ENCODE data around the gene L2HGDH. TPM values are rescaled to one million over a fixed set of nuclear protein-coding genes. Genes with fewer than 3 reads are reported as not detected.
"Not testable (repeated sequence)": the region's sequence is repeated elsewhere in the genome, so short reads cannot be mapped to it uniquely, and the experiment has no call there.

L2HGDH gene
- total RNA-seq, 1 experiment from 2014 or later: 25.0 TPM

DNA sequence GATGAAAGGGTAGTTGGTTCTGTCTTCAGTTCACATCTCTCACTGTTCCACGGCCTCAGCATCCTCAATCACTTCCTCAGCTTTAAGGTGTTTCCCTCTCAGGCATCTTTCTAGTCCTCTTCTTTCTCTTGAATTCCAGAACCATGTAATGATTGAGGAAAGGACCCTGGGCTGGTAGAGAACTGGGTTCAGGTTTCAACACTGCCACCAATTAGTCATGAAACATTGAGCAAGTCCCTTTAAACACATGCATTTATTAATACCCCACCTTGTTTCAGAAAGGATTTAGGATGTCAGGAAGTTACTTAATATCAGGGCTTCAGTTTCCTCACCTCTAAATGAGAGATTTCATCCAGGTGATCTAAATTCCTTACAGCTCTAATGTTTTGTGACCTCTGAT lies 7.3 kb upstream of the L2HGDH start:
- CTCF ChIA-PET: no interaction called here
- Histone ChIP-seq H3K27me3 (replicated peaks; ENCODE audit: control insufficient read depth, insufficient read depth, low read length) (no peaks in the 10 kb centered on the region), H3K9me3 (no peaks in the 10 kb centered on the region), H3K4me3 (ENCODE audit: low read depth, low read length) (no peak overlapping the region), H3K4me1 (no peaks in the 10 kb centered on the region; the same call in 1 of the 2 replicates), H3K36me3 (ENCODE audit: control insufficient read depth, insufficient read depth, low read length) (no peaks in the 10 kb centered on the region)
- no TSS peak for BruUV-seq (replicated peaks)
- intact Hi-C loops (cut with micrococcal nuclease; ENCODE audit: unreplicated experiment): no loop called here
- H3K4me1 Mint-ChIP-seq (ENCODE audit: low read depth, unreplicated experiment): no peaks in the 10 kb centered on the region
- no peaks in the 10 kb centered on the region for H3K27me3 Mint-ChIP-seq (ENCODE audit: insufficient read depth, unreplicated experiment)
- peaks cover 11% of the 10 kb centered on the region for H3K36me3 Mint-ChIP-seq (ENCODE audit: insufficient read depth, unreplicated experiment)
- POLR2A ChIA-PET: no interaction called here
- H3K27ac Mint-ChIP-seq (ENCODE audit: unreplicated experiment): peak overlapping the region; percentile 2
- no peak overlapping the region for H3K4me3 Mint-ChIP-seq (ENCODE audit: unreplicated experiment)
- TF ChIP-seq, protein P1, sequence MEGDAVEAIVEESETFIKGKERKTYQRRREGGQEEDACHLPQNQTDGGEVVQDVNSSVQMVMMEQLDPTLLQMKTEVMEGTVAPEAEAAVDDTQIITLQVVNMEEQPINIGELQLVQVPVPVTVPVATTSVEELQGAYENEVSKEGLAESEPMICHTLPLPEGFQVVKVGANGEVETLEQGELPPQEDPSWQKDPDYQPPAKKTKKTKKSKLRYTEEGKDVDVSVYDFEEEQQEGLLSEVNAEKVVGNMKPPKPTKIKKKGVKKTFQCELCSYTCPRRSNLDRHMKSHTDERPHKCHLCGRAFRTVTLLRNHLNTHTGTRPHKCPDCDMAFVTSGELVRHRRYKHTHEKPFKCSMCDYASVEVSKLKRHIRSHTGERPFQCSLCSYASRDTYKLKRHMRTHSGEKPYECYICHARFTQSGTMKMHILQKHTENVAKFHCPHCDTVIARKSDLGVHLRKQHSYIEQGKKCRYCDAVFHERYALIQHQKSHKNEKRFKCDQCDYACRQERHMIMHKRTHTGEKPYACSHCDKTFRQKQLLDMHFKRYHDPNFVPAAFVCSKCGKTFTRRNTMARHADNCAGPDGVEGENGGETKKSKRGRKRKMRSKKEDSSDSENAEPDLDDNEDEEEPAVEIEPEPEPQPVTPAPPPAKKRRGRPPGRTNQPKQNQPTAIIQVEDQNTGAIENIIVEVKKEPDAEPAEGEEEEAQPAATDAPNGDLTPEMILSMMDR (IDR thresholded peaks at IDR 0.05; ENCODE audit: insufficient read depth in 1 of 2, low read depth in 1 of 2, low read length in 1 of 2, severe bottlenecking in 1 of 2, unreplicated experiment in 1 of 2): no peak
- DNase-seq: no peak
- H3K9me3 Mint-ChIP-seq (ENCODE audit: unreplicated experiment): no peaks in the 10 kb centered on the region

DNA sequence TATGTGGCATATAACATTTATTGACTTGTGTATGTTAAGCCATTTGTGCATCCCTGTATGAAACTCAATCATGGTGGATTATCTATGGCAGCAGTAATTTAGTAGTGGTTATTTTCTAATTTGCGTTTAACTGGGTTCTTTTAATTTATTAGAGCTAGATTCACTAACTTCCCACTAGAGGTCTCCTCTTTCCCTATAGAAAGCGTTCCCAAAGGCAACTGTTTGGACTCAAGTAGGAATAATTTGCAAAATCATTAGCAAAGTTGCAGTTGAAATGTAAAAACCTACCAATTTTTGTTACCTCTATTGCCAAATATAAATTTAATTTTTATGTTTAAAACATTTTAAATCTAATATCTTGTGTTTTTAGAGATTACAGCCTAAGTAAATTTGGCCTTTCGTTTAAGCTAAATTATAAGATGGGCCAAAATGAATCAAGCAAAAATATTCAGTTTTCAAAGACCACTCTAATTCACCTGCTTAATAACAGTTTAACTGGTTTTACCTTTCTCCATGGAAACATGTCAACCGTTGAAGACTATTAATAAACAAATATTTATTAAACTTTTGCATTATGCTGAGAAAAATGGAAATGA lies 6.1 kb upstream of the L2HGDH start:
- Histone ChIP-seq H3K27me3 (replicated peaks; ENCODE audit: control insufficient read depth, insufficient read depth, low read length) (no peaks in the 10 kb centered on the region), H3K4me1 (no peaks in the 10 kb centered on the region; the same call in 1 of the 2 replicates), H3K36me3 (ENCODE audit: control insufficient read depth, insufficient read depth, low read length) (no peaks in the 10 kb centered on the region), H3K4me3 (ENCODE audit: low read depth, low read length) (no peak overlapping the region), H3K9me3 (no peaks in the 10 kb centered on the region)
- intact Hi-C loops (cut with micrococcal nuclease; ENCODE audit: unreplicated experiment): no loop called here
- no peak for DNase-seq
- BruUV-seq (replicated peaks): no TSS peak
- Mint-ChIP-seq H3K4me3 (ENCODE audit: unreplicated experiment) (no peak overlapping the region), H3K36me3 (ENCODE audit: insufficient read depth, unreplicated experiment) (peaks cover 13% of the 10 kb centered on the region), H3K27me3 (ENCODE audit: insufficient read depth, unreplicated experiment) (no peaks in the 10 kb centered on the region), H3K4me1 (ENCODE audit: low read depth, unreplicated experiment) (no peaks in the 10 kb centered on the region), H3K9me3 (ENCODE audit: unreplicated experiment) (no peaks in the 10 kb centered on the region), H3K27ac (ENCODE audit: unreplicated experiment) (no peak overlapping the region)
- TF ChIP-seq, protein P1 (IDR thresholded peaks at IDR 0.05; ENCODE audit: insufficient read depth in 1 of 2, low read depth in 1 of 2, low read length in 1 of 2, severe bottlenecking in 1 of 2, unreplicated experiment in 1 of 2): peak; percentile 30 to 56
- CTCF ChIA-PET: interaction anchor here (0.6 to 1.0 kb wide), 6 partner anchors 12 to 456 kb away, joined by 3 to 4 read pairs (median 3); no protein-coding TSS in a partner anchor
- POLR2A ChIA-PET: interaction anchor here (0.6 kb wide), 1 partner anchor 551 kb away, joined by 3 read pairs; no protein-coding TSS in a partner anchor

DNA sequence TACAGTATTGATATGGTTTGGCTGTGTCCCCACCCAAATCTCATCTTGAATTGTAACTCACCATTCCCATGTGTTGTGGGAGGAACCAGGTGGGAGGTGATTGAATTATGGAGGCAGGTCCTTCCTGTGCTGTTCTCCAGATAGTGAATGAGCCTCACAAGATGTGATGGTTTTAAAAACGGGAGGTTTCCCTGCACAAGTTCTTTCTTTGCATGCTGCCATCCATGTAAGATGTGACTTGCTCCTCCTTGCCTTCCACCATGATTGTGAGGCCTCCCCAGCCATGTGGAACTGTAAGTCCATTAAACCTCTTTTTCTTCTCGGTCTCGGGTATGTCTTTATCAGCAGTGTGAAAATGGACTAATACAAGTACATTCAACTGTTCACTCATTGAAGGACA lies 2.1 kb upstream of the L2HGDH start:
- H3K27me3 Mint-ChIP-seq (ENCODE audit: insufficient read depth, unreplicated experiment); H3K36me3 ChIP-seq (ENCODE audit: control insufficient read depth, insufficient read depth, low read length); POLR2A ChIA-PET; H3K4me3 Mint-ChIP-seq (ENCODE audit: unreplicated experiment); BruUV-seq (replicated peaks); H3K4me1 ChIP-seq; H3K27me3 ChIP-seq (replicated peaks; ENCODE audit: control insufficient read depth, insufficient read depth, low read length); H3K9me3 Mint-ChIP-seq (ENCODE audit: unreplicated experiment); H3K9me3 ChIP-seq; CTCF ChIA-PET; H3K4me3 ChIP-seq (ENCODE audit: low read depth, low read length); H3K27ac Mint-ChIP-seq (ENCODE audit: unreplicated experiment); H3K4me1 Mint-ChIP-seq (ENCODE audit: low read depth, unreplicated experiment); DNase-seq: not testable (repeated sequence)
- intact Hi-C loops (cut with micrococcal nuclease; ENCODE audit: unreplicated experiment): loop anchor here (5.0 kb wide), 3 partner anchors 68 to 452 kb away; partner anchors contain the start of gene SOS2
- H3K36me3 Mint-ChIP-seq (ENCODE audit: insufficient read depth, unreplicated experiment): peaks cover 31% of the 10 kb centered on the region
